HG03460 (cell line): ENCODE results near the gene EIF4G3.

Experiments used
- ATAC-seq: cut with Tn5 transposase; IDR thresholded peaks from one replicate; pipeline ENCODE4 v1.9.1; 2021; ENCODE audit not compliant: unreplicated experiment

EIF4G3 gene

GRCh38 chr1:20998826-20999225 lies 177.9 kb downstream of the EIF4G3 start:
- no peak for ATAC-seq

GRCh38 chr1:20997602-20998224 lies 179.0 kb downstream of the EIF4G3 start:
- ATAC-seq, result no peak

GRCh38 chr1:20996554-20996953 lies 180.1 kb downstream of the EIF4G3 start:
- ATAC-seq, result no peak

- ATAC-seq, result no peak
Observed at GRCh38 chr1:20993716-20994575, 182.8 kb downstream of the EIF4G3 start.

GRCh38 chr1:20992322-20993056 lies 184.2 kb downstream of the EIF4G3 start:
- ATAC-seq, result no peak

- no peak for ATAC-seq
Observed at GRCh38 chr1:20988943-20989342, 187.8 kb downstream of the EIF4G3 start.

GRCh38 chr1:20987831-20988825 lies 188.6 kb downstream of the EIF4G3 start:
- no peak for ATAC-seq

DNA sequence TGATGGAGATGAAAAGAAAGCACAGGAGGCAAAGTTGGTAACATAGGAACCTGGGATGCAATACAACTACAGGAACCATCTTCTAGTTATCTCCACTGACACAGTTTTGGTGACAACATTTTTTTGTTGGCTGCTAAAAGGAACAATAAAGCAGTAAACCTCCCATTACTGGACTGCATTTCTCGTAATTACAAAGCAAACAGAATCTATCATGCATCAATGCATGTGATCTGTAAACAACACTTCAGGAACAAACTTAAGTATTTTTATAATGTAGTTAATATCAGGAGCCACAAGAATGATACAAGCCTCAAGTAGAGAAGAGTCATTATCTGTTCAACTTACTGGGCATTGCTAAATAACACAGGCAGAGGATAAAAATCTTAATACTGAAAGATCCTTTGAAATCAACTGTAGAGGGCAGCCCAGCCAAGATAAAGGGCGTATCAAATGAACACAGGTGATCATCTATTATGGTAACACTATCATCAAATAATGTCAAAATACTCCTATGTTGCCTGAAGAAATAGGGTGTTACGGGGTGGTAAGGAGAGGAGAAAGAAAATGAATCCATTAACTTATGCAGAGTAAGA lies 193.3 kb downstream of the EIF4G3 start:
- ATAC-seq, result no peak

- no peak for ATAC-seq
Observed at GRCh38 chr1:20982316-20982715, 194.4 kb downstream of the EIF4G3 start.

- no peak for ATAC-seq
Observed at GRCh38 chr1:20981915-20982314, 194.8 kb downstream of the EIF4G3 start.

DNA sequence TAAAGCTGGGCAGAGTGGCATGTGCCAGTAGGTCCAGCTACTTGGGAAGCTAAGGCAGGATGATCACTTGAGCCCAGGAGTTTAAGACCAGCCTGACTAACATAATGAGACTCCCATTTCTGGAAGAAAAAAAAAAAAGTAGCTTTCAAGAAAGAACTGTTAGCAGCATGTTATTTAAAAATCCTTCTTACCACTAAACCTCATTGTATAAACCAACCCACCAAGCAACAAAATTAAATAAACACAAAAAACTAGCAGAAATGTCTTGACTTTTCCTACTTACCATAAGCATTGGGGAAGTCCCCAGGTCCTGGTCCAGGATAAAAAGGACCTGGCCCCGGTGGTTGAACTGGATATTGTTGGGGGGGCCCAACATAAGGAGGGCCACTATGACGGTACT lies 196.6 kb downstream of the EIF4G3 start:
- no peak for ATAC-seq

- ATAC-seq, result no peak
Observed at GRCh38 chr1:20978413-20978812, 198.3 kb downstream of the EIF4G3 start.

DNA sequence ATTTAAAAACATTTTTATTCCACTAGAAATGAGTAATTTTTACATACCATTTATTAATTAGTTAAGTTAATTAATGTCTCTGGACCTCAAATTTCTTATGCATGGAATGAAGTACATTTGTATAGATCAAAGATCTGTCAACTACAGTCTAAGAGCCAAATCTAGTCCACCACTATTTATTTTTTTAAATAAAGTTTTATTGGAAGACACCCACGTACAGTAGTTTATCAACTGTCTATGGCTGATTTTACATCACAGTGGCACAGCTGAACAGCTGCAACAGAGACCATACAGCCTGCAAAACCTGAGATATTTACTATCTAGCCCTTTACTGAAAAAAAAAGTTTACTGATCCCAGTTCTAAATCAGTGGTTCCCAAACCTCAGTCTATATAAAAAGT lies 201.0 kb downstream of the EIF4G3 start:
- no peak for ATAC-seq

DNA sequence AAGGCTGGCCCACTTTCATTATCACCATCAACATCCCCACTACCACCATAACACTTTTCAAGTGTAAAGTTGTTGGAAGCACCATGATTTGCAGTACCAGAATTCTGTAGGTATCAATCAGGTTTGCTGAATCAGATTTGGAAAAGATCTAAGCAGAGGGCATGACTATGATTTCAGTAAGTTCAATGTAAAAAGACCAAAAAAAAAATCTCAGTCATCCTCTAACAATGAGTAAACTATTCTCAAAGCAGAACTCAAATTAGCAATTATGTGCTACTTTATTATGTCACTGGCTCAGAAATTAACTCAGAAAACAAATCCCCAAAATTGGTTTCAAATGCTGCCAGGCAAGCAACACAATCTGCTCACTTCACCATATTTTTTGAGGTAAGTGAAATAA lies 201.7 kb downstream of the EIF4G3 start:
- ATAC-seq, result no peak

- ATAC-seq, result no peak
Observed at GRCh38 chr1:20974069-20974468, 202.6 kb downstream of the EIF4G3 start.

GRCh38 chr1:20972855-20973254 lies 203.8 kb downstream of the EIF4G3 start:
- no peak for ATAC-seq

DNA sequence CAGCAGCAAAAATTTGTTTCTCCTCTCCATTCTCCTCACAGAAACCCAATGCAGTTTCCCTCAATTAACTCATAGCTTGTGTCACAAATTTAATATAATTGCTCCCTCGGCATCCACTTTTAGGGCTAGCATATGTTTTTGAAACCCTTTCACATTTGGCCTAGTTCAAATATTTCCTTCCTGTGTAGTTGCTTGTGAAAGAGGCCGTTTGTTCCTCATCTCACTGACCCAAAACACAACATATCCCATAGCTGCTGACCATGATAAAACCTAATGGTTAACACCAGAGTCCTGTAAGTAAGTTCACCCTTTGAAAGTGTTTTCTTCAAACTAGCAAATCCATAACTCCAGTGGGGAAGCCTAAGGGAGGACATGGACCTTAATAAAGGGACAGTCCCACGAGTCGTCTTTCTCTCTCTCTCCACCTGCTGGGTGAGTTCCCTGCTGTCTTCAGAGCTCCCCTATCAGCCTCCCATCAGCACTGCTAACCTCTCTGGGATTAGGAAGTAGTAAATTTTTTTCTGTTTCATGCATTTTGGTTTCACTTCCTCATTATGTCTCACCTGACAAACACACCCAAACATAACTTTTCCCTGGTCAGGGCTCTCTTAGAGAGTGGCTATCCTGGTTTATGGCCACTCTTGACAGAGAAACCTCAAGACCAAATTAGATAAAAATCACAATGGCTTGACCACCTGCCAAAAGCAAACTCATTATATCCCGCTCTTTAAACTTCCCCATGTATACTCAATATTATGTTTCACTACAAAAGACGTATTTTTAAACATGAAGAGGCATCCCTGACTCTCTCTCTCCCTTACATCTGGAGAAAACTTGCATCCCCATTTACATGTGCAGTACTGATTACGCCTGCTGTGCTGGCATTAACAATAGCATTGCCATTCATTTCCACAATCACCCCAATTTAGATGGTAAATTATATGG lies 211.9 kb downstream of the EIF4G3 start:
- ATAC-seq, result peak; percentile 83

GRCh38 chr1:20962576-20963258 lies 214.0 kb downstream of the EIF4G3 start:
- no peak for ATAC-seq

- no peak for ATAC-seq
Observed at GRCh38 chr1:20958430-20958829, 218.3 kb downstream of the EIF4G3 start.
